Measurements from ENCODE around the gene KCNAB1. TPM values are rescaled to one million over a fixed set of nuclear protein-coding genes. Genes with fewer than 3 reads are reported as not detected.
A peak's percentile ranks its signal among the peaks of the same experiment; 100 is the strongest.
"Not testable (repeated sequence)": the region's sequence is repeated elsewhere in the genome, so short reads cannot be mapped to it uniquely, and the experiment has no call there.

The KCNAB1 gene
- total and polyA plus RNA-seq, 10 of the 15 experiments (the other 5 are each of a cell fraction or from before 2014, with no cell fraction given): 0.11 to 0.69 (median 0.43) TPM; not detected in 6

DNA sequence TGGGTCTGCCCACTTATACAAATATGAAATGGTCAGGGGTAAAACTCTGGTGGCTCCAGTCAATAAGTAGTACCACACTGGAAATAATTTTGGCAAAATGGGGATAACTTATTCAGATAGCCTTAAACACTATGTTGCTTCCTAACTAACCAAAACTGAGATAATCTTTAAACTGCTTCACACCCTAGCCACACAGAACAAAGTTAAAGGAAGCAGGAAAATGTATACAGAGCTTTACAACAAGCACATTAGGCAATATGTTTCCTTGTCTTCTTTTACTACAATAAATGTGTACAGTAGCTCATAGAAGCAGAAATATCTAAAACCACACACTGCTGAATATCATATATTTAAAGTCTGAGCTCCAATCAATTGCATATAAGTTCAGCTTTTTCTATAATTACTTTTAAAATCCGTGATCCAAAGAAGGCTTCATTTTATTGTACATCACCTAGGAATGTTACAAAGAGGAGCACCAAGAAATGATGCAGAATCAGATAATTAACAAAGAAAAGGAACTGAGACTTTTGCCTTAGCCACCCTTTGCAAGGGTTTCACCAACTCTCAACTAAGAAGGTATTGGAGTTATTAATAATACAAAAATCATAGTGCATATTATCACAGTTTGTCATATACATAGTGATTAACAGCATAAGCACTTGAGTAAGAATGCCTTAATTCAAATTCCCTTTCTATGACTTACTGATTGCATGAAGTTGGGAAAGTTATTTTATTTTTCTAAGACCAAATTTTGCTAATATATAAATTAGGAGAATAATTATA, 443.7 kb downstream of the KCNAB1 start:
- intact Hi-C loops (cut with micrococcal nuclease; ENCODE audit: unreplicated experiment) (no loop called here), in situ Hi-C loops (cut with MboI) (no loop called here)
- WGBS (ENCODE audit: insufficient coverage, insufficient replicate concordance, low lambda C conversion rate, missing lambda C conversion rate): 75% methylated on average over 1 of the region's 1 CpG
- RAD21 ChIA-PET (ENCODE audit: unreplicated experiment): interaction anchor here (0.8 to 1.5 kb wide), 3 partner anchors 9 to 110 kb away, joined by 3 to 9 read pairs (median 3); partner anchors contain the start of gene SSR3
- no peaks in the 10 kb centered on the region for H3K27me3 ChIP-seq (replicated peaks in 1 of 2; ENCODE audit: control insufficient read depth in 2 of 2, insufficient read depth in 2 of 2, low read length in 1 of 2)
- BruUV-seq (replicated peaks): no TSS peak
- H3K9me3 ChIP-seq (replicated peaks; ENCODE audit: control insufficient read depth, insufficient read depth, low read length): peaks cover 2% of the 10 kb centered on the region; the same call in 2 of the 3 replicates
- CTCF ChIA-PET: interaction anchor here (1.3 to 1.5 kb wide), 4 partner anchors 11 to 108 kb away, joined by 3 to 4 read pairs (median 4); no protein-coding TSS in a partner anchor
- no peaks in the 10 kb centered on the region for H3K36me3 ChIP-seq (ENCODE audit: control insufficient read depth in 2 of 2, insufficient read depth in 2 of 2, low read length in 1 of 2)
- POLR2A ChIA-PET: interaction anchor here (1.4 to 2.1 kb wide), 2 partner anchors 10 to 112 kb away, joined by 3 to 15 read pairs; partner anchors contain the start of gene SSR3
- peaks cover 12% of the 10 kb centered on the region for H3K4me1 ChIP-seq (ENCODE audit: control insufficient read depth, insufficient read depth, low read length)
- no peaks in the 10 kb centered on the region for H3K79me2 ChIP-seq (ENCODE audit: control insufficient read depth, insufficient read depth, low read length)
- TF ChIP-seq ZBTB40 (IDR thresholded peaks at IDR 0.05; ENCODE audit: borderline replicate concordance) (no peak), MTA2 (IDR thresholded peaks at IDR 0.05; ENCODE audit: low read depth) (0 out of 2 replicates have a peak, but pooled peaks have one; percentile 26), SPI1 (IDR thresholded peaks at IDR 0.05; ENCODE audit: borderline replicate concordance, insufficient read depth, low read depth, low read length) (peak; percentile 71)
- no peak overlapping the region for H2AFZ ChIP-seq (ENCODE audit: control insufficient read depth, low read depth, low read length)
- SMC1A ChIA-PET (ENCODE audit: uncharacterized antibody, unreplicated experiment): interaction anchor here (0.6 to 3.1 kb wide), 11 partner anchors 9 to 82 kb away, joined by 3 to 13 read pairs (median 4); partner anchors contain the start of gene SSR3
- ATAC-seq: peak; percentile 69
- H3K4me3 ChIP-seq: no peak overlapping the region
- no peak overlapping the region for H3K27ac ChIP-seq (ENCODE audit: control insufficient read depth, insufficient read depth)
- DNase-seq (ENCODE audit: low read depth, low spot score): no peak
- no peak for FAIRE-seq
- no peak overlapping the region for H3K9ac ChIP-seq (ENCODE audit: control insufficient read depth, insufficient read depth, low read length)
- H3K4me2 ChIP-seq (ENCODE audit: control insufficient read depth, insufficient read depth): no peak overlapping the region
- H4K20me1 ChIP-seq (ENCODE audit: control insufficient read depth, insufficient read depth): no peaks in the 10 kb centered on the region

- RAD21 ChIA-PET (ENCODE audit: unreplicated experiment); H3K36me3 ChIP-seq (ENCODE audit: control insufficient read depth in 2 of 2, insufficient read depth in 2 of 2, low read length in 1 of 2); H3K27me3 ChIP-seq (replicated peaks in 1 of 2; ENCODE audit: control insufficient read depth in 2 of 2, insufficient read depth in 2 of 2, low read length in 1 of 2); H3K9me3 ChIP-seq (replicated peaks; ENCODE audit: control insufficient read depth, insufficient read depth, low read length); in situ Hi-C loops (cut with MboI); intact Hi-C loops (cut with micrococcal nuclease; ENCODE audit: unreplicated experiment); H3K4me3 ChIP-seq; H3K79me2 ChIP-seq (ENCODE audit: control insufficient read depth, insufficient read depth, low read length); ATAC-seq; H3K4me2 ChIP-seq (ENCODE audit: control insufficient read depth, insufficient read depth); H3K27ac ChIP-seq (ENCODE audit: control insufficient read depth, insufficient read depth); POLR2A ChIA-PET; H3K9ac ChIP-seq (ENCODE audit: control insufficient read depth, insufficient read depth, low read length); H4K20me1 ChIP-seq (ENCODE audit: control insufficient read depth, insufficient read depth); H2AFZ ChIP-seq (ENCODE audit: control insufficient read depth, low read depth, low read length); FAIRE-seq; DNase-seq (ENCODE audit: low read depth, low spot score); H3K4me1 ChIP-seq (ENCODE audit: control insufficient read depth, insufficient read depth, low read length); BruUV-seq (replicated peaks): not testable (repeated sequence)
- ChIA-PET CTCF (interaction anchor here (1.0 kb wide), 1 partner anchor 28 kb away, joined by 3 read pairs; no protein-coding TSS in a partner anchor), SMC1A (ENCODE audit: uncharacterized antibody, unreplicated experiment) (interaction anchor here (0.5 kb wide), 1 partner anchor 1559 kb away, joined by 3 read pairs; no protein-coding TSS in a partner anchor)
- 13% methylated on average over 8 of the region's 8 CpGs for WGBS (ENCODE audit: insufficient coverage, insufficient replicate concordance, low lambda C conversion rate, missing lambda C conversion rate)
Observed at GRCh38 chr3:156569016-156569415, 448.6 kb downstream of the KCNAB1 start.

DNA sequence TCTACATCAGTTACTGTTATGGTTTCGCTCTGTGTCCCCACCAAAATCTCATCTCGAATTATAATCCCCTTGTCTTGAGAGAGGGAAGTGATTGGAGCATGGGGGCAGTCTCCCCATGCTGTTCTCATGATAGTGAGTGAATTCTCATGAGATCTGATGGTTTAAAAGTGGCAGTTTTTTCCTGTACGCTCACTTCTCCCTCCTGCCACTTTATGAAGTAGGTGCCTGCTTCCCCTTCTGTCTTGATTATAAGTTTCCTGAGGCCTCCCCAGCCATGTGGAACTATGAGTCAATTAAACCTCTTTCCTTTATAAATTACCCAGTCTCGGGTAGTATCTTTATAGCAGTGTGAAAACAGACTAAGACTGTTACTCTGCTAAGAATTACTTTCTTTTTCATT, 449.5 kb downstream of the KCNAB1 start:
- H3K36me3 ChIP-seq (ENCODE audit: control insufficient read depth in 2 of 2, insufficient read depth in 2 of 2, low read length in 1 of 2); H2AFZ ChIP-seq (ENCODE audit: control insufficient read depth, low read depth, low read length); H4K20me1 ChIP-seq (ENCODE audit: control insufficient read depth, insufficient read depth); BruUV-seq (replicated peaks); H3K4me1 ChIP-seq (ENCODE audit: control insufficient read depth, insufficient read depth, low read length); DNase-seq (ENCODE audit: low read depth, low spot score); in situ Hi-C loops (cut with MboI); ATAC-seq; H3K9me3 ChIP-seq (replicated peaks; ENCODE audit: control insufficient read depth, insufficient read depth, low read length); H3K4me3 ChIP-seq; H3K27ac ChIP-seq (ENCODE audit: control insufficient read depth, insufficient read depth); FAIRE-seq; intact Hi-C loops (cut with micrococcal nuclease; ENCODE audit: unreplicated experiment); H3K4me2 ChIP-seq (ENCODE audit: control insufficient read depth, insufficient read depth); CTCF ChIA-PET; H3K27me3 ChIP-seq (replicated peaks in 1 of 2; ENCODE audit: control insufficient read depth in 2 of 2, insufficient read depth in 2 of 2, low read length in 1 of 2); H3K9ac ChIP-seq (ENCODE audit: control insufficient read depth, insufficient read depth, low read length); POLR2A ChIA-PET; H3K79me2 ChIP-seq (ENCODE audit: control insufficient read depth, insufficient read depth, low read length): not testable (repeated sequence)
- ChIA-PET SMC1A (ENCODE audit: uncharacterized antibody, unreplicated experiment) (interaction anchor here (1.0 kb wide), 1 partner anchor 66 kb away, joined by 3 read pairs; no protein-coding TSS in a partner anchor), RAD21 (ENCODE audit: unreplicated experiment) (interaction anchor here (1.4 kb wide), 1 partner anchor 17 kb away, joined by 3 read pairs; no protein-coding TSS in a partner anchor)
- WGBS (ENCODE audit: insufficient coverage, insufficient replicate concordance, low lambda C conversion rate, missing lambda C conversion rate): 23% methylated on average over 4 of the region's 4 CpGs
